OCI-LY1 (cell line): ENCODE measurements around the gene TMEM52.

Experiments
- CTCF ChIP-seq: fragments of 200-600 bp; sonication (generic), shearing (Covaris generic); IDR thresholded peaks from 2 replicates; pipeline ENCODE4 v1.5.1; 2017; ENCODE audit warnings: mild to moderate bottlenecking, antibody characterized with exemption, low read length, moderate library complexity, mixed read lengths
- EZH2 ChIP-seq: fragments of 200-600 bp; sonication (generic), shearing (Covaris generic); IDR thresholded peaks from 2 replicates; pipeline ENCODE4 v1.8.0; 2017; ENCODE audit warnings: borderline replicate concordance, mixed run types, mild to moderate bottlenecking, antibody characterized with exemption, low read length, moderate library complexity, mixed read lengths

- TF ChIP-seq CTCF = no peak
- no peak for TF ChIP-seq EZH2
These were observed 17.3 kb downstream of the TMEM52 start for GRCh38 chr1:1901641-1902294.
